GM13977 (cell line): ENCODE measurements around the gene C14orf93.

Source experiments
- DNase-seq: peaks from one replicate; pipeline ENCODE4 v3.0.0; 2012; ENCODE audit warnings: low spot score
- in situ Hi-C: fragments of 300-500 bp; cut with MboI; formaldehyde crosslinking; loops from one replicate; pipeline ENCODE4 v1.12.0; 2022; ENCODE audit warnings: low sequenced_read_pairs, low pct_unique_long_range_greater_than_20kb, mixed read lengths, inconsistent platforms; ENCODE audit not compliant: unreplicated experiment
- TF ChIP-seq, protein P1 (sequence below): IDR thresholded peaks from 2 replicates; pipeline ENCODE4 v1.5.1; 2012; ENCODE audit warnings: mild to moderate bottlenecking, control low read depth; ENCODE audit not compliant: insufficient read depth; ENCODE audit errors: extremely low read depth, missing control alignments

C14orf93 gene

DNA sequence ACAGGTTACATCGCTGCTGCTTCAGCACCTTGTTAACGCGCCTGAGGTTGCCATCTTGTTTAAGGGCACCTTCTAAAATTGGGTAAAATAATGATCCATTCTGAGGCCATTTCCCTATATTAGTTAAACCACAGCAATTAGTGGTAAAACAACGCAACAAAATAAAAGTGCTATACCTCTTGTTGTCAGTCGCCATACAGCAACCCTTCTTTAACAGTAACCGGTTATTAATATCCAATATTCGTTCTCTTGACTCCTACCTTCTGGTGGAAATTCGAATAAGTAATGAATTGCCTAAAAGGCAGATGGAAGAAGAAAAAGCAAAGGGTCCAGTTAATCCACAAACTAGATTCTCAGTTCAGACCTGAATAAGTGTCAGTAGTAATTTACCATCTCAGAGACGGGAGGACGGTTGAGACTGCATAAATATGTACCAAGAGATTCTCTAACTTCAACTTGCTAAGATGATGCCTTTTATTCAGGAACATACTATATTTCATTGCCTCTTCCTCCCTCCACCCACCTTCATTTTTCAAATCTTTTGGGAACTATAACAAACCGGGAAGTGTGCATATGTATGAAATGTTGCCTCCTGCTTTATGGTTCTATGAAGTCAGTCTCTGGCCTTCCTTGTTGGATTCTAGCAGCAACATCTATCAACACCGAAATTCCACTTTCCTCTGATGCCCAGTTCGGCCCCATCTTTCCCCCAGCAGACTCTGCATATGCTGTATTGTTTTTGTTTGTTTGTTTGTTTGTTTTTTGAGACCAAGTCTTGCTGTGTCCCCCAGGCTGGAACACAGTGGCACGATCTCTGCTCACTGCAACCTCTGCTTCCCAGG lies 25.6 kb upstream of the C14orf93 start:
- in situ Hi-C loops = no loop called here
- TF ChIP-seq, protein P1, sequence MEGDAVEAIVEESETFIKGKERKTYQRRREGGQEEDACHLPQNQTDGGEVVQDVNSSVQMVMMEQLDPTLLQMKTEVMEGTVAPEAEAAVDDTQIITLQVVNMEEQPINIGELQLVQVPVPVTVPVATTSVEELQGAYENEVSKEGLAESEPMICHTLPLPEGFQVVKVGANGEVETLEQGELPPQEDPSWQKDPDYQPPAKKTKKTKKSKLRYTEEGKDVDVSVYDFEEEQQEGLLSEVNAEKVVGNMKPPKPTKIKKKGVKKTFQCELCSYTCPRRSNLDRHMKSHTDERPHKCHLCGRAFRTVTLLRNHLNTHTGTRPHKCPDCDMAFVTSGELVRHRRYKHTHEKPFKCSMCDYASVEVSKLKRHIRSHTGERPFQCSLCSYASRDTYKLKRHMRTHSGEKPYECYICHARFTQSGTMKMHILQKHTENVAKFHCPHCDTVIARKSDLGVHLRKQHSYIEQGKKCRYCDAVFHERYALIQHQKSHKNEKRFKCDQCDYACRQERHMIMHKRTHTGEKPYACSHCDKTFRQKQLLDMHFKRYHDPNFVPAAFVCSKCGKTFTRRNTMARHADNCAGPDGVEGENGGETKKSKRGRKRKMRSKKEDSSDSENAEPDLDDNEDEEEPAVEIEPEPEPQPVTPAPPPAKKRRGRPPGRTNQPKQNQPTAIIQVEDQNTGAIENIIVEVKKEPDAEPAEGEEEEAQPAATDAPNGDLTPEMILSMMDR = no peak
- DNase-seq = no peak

DNA sequence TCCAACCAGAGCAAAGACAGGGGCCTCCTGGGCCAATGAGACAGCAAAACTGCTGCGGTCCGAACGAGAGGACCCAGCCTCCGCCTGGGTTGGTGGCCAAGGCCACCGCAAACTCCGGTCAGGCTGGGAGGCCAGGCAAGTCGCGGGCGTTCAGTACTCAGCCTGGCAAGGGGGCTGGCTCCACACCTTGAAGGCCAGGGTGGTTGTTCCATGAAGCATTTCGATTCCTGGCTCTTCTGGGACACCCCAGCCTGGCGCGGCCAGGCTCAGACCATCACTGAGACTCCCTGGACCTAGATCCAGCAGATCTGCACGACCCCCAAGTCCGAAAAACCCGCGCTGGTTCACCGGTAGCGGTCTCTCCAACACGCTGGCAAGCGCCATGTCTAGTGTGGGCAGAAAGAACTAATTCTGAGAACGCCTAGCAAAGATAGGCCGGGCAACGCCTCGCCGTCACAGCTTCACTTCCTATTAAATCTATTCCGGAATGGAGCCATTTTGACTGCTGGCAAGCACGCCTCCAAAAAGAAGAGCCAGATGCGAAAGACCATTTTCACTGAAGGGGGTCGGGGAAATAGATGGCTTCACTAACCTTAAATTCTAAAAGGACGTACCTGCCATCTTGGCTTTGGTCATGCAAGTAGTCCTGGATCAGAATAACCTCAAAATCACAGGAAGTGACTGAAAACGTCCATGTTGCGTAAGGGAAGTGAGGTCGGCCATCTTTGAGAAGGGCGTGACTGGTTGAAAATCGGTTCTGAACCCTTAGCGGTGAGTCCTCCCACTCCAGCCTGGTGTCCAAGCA lies 24.8 kb upstream of the C14orf93 start, which contains the start of gene PSMB5:
Gene PSMB5, minus strand, starts transcription at position 403 of the 805 bp plus-strand sequence. Its CDS starts 19 bp downstream, at position 384.
- in situ Hi-C loops = no loop called here
- TF ChIP-seq, protein P1 = no peak
- peak; percentile 92 for DNase-seq

DNA sequence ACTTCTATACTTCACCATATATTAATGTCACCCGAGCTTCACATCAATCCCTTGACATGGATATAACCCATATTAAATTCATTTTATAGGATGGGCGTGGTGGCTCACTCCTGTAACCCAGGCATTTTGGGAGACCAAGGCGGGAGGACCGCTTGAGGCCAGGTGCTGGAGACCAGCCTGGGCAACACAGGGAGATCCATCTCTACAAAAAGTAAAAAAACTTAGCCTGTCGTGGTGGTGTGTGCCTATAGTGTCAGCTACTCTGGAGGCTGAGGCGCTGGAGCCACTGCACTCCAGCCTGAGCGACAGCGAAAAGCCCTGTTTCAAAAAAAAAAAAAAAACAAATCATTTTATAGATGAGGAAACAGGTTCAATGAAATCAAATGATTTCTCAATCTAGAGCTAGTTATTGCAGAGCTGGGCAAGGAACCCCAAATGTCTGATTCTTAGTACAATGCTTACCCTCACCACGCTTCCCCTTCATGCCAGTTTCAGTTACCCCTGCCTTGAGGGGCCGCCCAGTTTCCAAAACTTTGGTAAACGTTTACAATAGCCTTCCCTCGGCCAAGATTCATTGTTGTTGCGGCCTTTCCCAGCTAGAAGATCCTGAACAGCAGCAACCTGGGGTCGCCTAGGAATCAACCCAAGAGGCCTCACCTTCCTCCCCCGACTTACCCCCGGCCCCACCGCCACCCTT lies 24.0 kb upstream of the C14orf93 start:
- in situ Hi-C loops = no loop called here
- TF ChIP-seq, protein P1 = no peak
- no peak for DNase-seq

- in situ Hi-C loops = no loop called here
- DNase-seq = no peak
- TF ChIP-seq, protein P1 = no peak
Observed at GRCh38 chr14:23033251-23033727, 23.3 kb upstream of the C14orf93 start.

- TF ChIP-seq, protein P1 = no peak
- DNase-seq = no peak
- in situ Hi-C loops = no loop called here
Observed at GRCh38 chr14:23030936-23031335, 21.0 kb upstream of the C14orf93 start.

DNA sequence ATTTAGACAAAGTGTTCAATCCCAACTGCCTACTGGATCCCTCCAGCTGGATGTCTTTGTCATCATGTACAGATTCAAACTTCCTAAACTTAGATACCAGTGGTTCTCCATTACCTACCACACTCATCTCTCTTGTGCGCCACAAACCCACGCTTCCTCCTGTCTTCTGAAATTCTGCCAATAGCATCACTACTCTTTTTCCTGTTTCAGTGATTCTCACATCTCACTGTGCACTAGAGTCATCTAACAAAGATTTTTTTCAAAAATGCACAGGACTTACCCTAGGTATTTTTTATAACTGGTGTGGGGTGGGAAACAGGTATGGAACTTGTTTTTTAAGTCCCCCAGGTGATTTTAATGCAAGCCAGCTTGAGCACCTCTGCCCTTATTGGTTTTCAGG lies 18.9 kb upstream of the C14orf93 start:
- in situ Hi-C loops = no loop called here
- DNase-seq = no peak
- TF ChIP-seq, protein P1 = no peak
